HuH-7 (cell line): ENCODE data around the gene SIN3B.

Source experiments
- DNase-seq: peaks from one replicate; pipeline ENCODE4 v3.0.0; 2011; ENCODE audit warnings: low spot score

The SIN3B gene

GRCh38 chr19:16914421-16914820 is 85.2 kb downstream of the SIN3B start:
- DNase-seq = no peak

- no peak for DNase-seq
Measured at GRCh38 chr19:16915135-16915534, 85.9 kb downstream of the SIN3B start.

DNA sequence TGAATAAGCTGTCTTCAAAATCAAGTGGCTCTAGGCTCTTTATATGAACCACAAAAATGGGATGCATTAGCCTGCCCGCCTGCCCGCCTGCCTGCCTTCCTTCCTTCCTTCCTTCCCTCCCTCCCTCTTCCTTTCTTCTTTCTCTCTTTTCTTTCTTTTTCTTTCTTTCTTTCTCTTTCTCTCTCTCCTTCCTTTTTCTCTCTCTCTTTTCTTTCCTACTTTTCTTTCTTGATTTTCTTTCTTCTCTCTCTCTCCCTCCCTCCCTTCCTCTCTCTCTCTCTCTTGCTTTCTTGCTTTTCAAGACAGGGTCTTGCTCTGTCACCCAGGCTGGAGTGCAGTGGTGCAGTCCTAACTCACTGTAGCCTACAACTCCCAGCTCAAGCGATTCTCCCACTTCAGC is 86.5 kb downstream of the SIN3B start:
- no peak for DNase-seq

DNA sequence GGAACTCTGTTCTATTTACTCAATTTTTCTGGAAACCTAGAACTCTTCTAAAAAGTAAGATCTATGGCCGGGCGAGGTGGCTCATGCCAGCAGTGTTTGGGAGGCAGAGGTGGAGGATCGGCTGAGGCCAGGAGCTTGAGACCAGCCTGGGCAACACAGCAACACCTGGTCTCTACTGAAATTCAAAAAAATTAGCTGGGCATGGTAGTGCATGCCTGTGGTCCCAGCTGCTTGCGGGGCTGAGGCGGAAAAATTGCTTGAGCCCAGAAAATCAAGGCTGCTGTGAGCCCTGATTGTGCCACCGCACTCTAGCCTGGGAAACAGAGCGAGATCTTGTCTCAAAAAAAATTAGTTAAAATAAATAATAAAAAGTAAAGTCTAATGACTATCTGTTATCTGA is 88.2 kb downstream of the SIN3B start:
- DNase-seq = no peak

- DNase-seq = no peak
Measured at GRCh38 chr19:16919496-16919895, 90.3 kb downstream of the SIN3B start.

DNA sequence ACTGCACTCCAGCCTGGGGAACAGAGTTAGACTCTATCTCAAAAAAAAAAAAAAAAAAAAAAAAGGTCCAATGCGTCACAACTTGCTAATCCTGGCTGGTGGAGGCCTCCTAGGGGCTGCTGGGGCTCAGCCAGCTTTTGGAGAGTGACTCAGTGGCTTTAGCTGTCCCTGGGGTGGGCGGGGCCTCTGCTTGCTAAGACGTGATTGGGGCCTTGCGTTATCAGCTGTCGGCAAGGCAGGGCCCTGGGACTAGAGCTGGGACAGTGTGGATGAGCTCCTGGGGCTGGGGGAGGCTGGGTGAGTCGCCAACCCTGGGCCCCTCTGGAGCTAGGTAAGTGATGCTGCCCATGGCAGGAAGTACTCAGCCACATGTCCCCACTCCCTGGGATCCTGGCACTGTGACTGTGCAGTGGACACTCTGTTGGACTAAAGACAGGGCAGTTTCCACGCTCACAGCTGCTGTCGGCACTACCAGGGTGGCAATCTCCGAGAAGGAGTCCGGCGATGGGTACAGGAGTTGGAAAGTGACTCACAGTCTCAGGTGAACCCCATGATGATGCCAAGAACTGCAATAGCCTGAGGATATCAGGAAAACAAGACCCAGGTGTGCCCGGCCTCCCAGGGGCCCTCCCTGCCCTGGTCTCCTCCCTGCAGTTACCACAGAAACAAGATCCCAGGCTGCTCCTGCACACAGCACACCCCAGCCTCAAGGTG is 91.8 kb downstream of the SIN3B start:
- no peak for DNase-seq

DNA sequence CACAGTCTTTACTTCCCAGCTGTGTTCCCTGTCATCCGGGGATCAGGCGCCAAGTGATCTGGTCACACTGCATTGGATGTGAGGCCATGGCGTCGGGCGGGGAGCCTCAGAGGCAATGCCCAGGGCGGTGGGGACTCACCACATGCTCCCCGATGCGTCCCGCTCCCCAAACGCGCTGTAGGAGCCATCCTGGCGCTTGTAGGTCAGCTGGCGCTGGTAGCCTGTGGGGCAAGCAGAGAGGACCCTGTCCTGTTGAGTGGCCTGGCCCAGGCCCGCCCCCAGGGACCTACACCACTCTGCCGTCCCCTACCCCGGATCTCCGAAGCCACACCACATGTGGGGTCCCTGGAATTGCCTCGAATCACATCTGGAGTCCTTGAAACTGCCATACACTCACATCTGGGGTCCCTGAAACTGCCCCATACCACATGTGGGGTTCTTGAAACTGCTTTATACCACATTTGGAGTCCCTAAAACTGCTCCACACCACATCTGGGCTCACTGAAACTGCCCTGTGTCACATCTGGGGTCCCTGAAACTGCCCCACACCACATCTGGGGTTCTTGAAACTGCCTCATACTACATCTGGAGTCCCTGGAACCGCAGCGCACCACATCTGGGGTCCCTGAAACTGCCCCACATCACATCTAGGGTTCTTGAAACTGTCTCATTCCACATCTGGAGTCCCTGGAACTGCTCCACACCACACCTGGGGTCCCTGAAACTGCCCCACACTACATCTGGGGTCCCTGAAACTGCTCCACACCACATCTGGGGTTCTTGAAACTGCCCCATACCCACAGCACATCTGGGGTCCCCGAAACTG is 92.8 kb downstream of the SIN3B start:
- no peak for DNase-seq

- no peak for DNase-seq
Measured at GRCh38 chr19:16922592-16922934, 93.4 kb downstream of the SIN3B start.

- DNase-seq = no peak
Measured at GRCh38 chr19:16922949-16923348, 93.8 kb downstream of the SIN3B start.

DNA sequence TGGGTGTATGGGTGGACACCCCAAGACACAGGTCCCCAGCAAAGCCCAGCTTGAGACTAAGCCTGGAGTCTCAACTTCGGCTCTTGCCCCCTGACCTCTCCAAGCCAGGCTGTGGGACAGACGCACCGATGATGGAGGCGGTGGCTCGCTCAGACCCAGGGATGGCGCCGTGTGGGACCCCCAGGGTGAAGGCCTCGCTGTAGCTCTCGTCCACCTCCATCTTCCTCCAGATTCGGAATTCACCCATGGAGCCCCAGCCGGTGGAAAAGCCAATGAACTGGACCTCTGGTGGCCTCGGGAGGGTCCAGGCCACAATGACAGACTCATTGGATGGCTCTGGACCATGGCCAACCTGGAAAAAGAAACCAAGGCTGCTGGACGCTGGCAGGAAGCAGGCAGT is 98.7 kb downstream of the SIN3B start:
- DNase-seq = no peak

- no peak for DNase-seq
Measured at GRCh38 chr19:16928351-16928750, 99.2 kb downstream of the SIN3B start.

DNA sequence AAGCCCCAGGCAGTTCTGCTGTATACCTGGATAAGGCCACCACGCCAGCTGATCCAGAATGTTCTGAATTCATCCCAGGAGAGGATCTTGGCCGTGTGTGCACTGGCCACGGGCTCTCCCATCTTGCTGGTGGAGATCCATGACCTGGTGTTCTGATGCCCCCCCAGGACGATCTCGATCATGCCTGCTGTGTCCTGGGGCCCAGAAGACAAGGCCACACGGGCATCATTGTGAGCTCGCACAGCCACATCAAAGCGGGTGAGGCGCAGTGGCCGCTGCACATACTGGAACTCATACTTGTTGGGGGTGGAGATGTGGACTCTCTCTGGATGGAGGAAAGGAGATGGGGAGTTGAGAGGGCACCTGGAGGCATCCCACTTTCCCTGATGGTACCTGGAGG is 99.7 kb downstream of the SIN3B start:
- DNase-seq = no peak
